Pons (tissue), 1 donor: Measurements from ENCODE around the gene ACSM2B.
"Not testable (repeated sequence)": the region's sequence is repeated elsewhere in the genome, so short reads cannot be mapped to it uniquely, and the experiment has no call there.

ENCODE experiments used
- DNase-seq: peaks from one replicate; pipeline ENCODE4 v3.0.0-alpha.2; 2016; ENCODE audit warnings: low spot score

ACSM2B gene

DNA sequence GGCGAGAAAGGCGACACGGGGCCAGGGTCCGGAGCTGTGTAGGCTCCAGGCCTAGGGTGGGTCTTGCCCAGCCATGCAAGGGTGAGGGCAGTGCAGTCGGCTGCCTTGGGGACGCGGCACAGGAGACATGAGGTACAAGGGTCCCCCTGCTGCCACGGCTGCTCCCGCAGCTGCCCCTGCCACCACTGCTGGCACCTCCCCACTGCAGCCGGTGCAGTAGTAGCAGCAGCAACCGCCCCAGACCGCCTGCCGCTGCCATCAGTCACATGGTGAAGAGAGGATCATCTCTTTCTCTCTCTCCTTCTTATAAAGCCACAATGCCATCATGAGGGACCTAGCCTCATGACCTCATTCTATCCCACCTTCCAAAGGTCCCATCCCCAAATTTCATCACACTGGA, 44.4 kb downstream of the ACSM2B start:
- not testable (repeated sequence) for DNase-seq

DNA sequence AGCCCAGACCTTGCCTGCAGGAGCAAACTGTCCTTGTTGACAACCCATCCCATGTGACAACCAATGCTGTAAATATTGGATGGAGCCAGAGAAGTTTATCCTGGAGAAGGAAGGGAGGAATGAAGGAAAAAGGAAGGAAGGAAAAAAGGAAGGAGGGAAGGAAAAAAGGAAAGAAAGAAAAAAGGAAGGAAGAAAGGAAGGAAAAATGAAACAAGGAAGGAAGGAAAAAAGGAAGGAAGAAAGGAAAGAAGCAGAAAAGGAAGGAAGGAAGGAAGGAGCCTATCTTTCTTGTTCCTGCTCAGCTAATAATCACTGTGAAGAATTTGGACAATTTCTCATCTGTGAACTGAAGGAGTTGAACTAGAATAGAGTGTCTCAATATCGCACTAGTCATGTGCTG, 56.1 kb downstream of the ACSM2B start:
- DNase-seq, result no peak

DNA sequence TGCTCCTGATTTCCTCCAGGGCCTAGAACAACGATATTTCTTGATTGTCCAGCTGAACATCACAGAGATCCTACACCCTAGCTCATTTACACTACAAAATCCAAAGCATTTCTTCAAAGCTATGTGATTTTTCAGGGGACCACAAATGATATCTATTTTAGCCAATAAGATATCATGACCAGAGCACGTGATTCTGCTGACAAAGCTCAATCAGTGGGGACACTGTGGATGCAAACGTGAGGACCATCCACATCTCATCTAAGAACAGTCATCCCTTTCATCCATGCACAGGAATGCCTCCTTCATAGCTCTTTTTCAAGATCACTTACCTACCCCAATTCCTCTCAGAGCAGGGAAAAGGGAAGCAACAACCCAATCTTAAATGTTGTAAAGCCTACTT, 56.9 kb downstream of the ACSM2B start:
- no peak for DNase-seq

DNA sequence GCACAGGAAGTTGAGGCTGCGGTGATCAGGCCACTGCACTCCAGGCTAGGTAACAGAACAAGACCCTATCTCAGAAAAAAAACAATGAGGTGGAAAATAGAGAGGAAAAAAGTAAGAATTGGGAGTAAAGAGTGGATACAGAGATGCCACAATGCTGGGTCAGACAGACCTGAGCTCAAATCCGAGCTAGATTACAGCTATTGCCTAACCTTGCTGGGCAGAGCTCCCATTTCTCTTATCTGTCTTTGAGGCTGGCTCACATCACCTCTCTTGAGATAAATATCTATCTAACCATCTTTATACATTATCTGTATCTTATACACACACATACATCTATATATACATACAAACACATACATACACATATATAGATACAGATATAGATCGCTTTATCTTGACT, 59.0 kb downstream of the ACSM2B start:
- DNase-seq, result no peak

DNA sequence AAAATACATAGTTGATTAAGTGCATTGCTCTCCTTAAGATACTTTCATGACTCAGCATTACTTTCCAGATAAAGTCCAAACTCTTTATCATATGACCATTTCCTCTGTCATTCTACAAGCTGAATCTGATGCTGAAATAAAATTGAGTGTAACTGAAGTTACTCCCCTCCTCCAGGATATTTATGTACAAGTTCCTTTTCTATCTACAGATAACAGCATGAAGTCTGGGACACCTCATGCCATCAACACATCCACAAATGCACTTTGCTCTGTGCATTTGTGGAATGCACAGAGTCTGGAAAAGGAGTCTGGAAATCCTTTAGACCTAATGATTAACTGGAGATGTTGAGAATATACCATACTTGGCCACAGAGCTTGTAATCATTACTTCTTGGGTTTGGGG, 60.5 kb downstream of the ACSM2B start:
- DNase-seq, result no peak

DNA sequence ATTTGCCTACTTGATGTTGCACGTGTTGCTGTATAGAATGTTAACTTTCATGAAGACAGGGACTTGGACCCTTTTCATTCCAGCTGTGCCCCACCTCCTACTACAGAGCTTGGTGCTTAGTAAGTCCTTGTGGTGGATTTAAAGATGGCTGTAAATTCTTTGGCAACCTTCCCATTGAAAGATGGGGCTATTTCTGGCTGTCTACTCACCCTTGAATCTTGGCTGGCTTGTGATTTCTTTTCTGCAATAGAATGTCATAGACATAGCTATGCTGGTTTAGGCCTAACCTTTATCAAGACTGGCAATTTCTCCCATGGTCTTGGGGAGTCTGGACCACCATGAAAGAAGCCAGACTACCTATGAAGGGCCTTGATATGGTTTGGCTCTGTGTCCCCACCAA, 65.8 kb downstream of the ACSM2B start:
- no peak for DNase-seq

DNA sequence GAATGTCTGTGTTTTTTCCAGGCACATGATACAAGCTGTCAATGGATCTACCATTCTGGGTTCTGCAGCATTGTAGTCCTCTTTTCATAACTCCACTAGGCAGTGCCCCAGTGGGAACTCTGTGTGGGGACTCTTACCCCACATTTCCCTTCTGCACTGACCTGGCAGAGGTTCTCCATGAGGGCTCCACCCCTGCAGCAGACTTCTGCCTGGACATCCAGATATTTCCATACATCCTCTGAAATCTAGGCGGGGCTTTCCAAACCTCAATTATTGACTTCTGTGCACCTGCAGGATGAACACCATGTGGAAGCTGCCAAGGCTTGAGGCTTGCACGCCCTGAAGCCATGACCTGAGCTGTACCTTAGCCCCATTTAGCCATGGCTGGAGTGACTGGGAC, 68.9 kb downstream of the ACSM2B start:
- no peak for DNase-seq

DNA sequence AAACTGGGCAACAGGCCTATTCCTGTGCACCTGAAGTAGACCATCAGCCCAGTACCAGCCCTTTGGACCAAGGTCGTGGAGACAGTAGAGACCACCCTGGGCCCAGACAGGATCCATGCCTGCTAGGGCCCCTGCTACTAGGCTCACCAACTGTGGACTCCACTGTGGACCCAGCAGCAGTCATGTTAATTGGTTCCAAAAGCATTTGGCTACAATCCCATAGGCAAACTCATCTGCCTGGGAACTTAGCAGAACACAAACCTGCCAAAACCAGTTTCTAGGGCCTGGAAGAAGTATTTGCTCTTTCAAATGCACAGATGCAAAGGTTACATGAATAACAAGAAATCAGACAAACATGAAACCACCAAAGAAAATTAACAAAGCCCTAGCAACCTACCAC, 71.7 kb downstream of the ACSM2B start:
- no peak for DNase-seq

DNA sequence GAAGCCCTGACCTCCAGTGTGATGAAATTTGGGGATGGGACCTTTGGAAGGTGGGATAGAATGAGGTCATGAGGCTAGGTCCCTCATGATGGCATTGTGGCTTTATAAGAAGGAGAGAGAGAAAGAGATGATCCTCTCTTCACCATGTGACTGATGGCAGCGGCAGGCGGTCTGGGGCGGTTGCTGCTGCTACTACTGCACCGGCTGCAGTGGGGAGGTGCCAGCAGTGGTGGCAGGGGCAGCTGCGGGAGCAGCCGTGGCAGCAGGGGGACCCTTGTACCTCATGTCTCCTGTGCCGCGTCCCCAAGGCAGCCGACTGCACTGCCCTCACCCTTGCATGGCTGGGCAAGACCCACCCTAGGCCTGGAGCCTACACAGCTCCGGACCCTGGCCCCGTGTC, 84.7 kb downstream of the ACSM2B start:
- not testable (repeated sequence) for DNase-seq

DNA sequence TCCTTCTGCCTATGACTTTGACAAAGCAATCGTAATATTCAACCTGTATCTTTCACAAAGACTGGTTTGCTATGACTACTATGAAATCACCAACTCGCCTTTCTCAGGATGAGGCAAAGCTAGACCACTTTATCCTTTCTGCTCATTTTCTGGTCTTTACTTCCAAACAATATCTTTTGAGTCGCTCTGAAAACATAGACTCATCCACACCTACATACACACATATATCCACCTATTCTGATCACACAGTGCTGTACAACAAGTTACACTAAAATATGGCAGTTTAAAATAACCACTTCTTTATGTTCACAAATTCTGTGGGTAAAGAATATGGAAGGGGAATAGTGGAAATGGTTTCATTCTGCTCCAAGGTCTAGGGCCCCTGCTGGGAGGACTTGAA, 85.2 kb downstream of the ACSM2B start:
- DNase-seq, result not testable (repeated sequence)
